SK-N-SH (cell line): ENCODE data around the gene NBR1.

ENCODE experiments used
- CTCF ChIP-seq: fragments of 200-600 bp; sonication (generic); IDR thresholded peaks from 2 replicates; pipeline ENCODE4 v1.6.1; 2017; ENCODE audit warnings: antibody characterized with exemption, mild to moderate bottlenecking, moderate library complexity
- EZH2phosphoT487 ChIP-seq: fragments of 200-600 bp; sonication (generic); IDR thresholded peaks from 2 replicates; pipeline ENCODE4 v1.6.1; 2017; ENCODE audit warnings: low read depth, mixed run types, mild to moderate bottlenecking, antibody characterized with exemption, moderate library complexity, borderline replicate concordance
- GABPA ChIP-seq: IDR thresholded peaks from 2 replicates; pipeline ENCODE4 v1.4.0; 2012; ENCODE audit warnings: low read depth, mild to moderate bottlenecking
- NFIC ChIP-seq: IDR thresholded peaks from 2 replicates; pipeline ENCODE4 v1.4.0; 2012; ENCODE audit warnings: borderline replicate concordance
- TAF1 ChIP-seq: IDR thresholded peaks from 2 replicates; pipeline ENCODE4 v1.6.1; 2012; ENCODE audit warnings: low read depth, mild to moderate bottlenecking, low read length, moderate library complexity, borderline replicate concordance
- TCF12 ChIP-seq: IDR thresholded peaks from 2 replicates; pipeline ENCODE4 v1.4.0; 2012
- TEAD4 ChIP-seq: IDR thresholded peaks from 2 replicates; pipeline ENCODE4 v1.4.0; 2012; ENCODE audit warnings: mild to moderate bottlenecking, borderline replicate concordance; ENCODE audit not compliant: insufficient read depth
- TF ChIP-seq, protein P1 (sequence below): IDR thresholded peaks from 2 replicates; pipeline ENCODE4 v1.4.0; 2012; ENCODE audit warnings: low read depth
- TF ChIP-seq, protein P2 (sequence below): fragments of 150-350 bp; IDR thresholded peaks from 2 replicates; pipeline ENCODE4 v1.6.1; 2016; ENCODE audit warnings: mild to moderate bottlenecking, low read depth, low read length

DNA sequence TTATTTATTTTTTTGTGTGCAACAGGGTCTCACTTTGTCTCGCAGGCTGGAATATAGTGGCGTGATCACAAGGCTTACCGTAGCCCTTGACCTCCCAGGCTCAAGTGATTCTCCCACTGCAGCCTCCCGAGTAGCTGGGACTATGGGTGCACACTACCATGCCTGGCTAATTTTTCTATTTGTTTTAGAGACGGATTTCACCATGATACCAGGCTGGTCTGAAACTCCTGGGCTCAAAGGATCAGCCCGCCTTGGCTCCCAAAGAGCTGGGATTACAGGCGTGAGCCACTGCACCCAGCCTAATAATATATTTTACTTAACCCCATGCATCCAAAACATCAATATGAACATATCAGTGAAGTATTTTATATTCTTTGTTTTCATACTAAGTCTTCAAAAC lies 55.4 kb downstream of the NBR1 start:
- TF ChIP-seq CTCF (no peak), NFIC (no peak), GABPA (no peak), TAF1 (no peak), EZH2phosphoT487 (no peak), TEAD4 (no peak), TCF12 (no peak)
- TF ChIP-seq, protein P1, sequence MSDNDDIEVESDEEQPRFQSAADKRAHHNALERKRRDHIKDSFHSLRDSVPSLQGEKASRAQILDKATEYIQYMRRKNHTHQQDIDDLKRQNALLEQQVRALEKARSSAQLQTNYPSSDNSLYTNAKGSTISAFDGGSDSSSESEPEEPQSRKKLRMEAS, result no peak
- TF ChIP-seq, protein P2, sequence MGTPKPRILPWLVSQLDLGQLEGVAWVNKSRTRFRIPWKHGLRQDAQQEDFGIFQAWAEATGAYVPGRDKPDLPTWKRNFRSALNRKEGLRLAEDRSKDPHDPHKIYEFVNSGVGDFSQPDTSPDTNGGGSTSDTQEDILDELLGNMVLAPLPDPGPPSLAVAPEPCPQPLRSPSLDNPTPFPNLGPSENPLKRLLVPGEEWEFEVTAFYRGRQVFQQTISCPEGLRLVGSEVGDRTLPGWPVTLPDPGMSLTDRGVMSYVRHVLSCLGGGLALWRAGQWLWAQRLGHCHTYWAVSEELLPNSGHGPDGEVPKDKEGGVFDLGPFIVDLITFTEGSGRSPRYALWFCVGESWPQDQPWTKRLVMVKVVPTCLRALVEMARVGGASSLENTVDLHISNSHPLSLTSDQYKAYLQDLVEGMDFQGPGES, result no peak
